Endothelial cell of umbilical vein (primary cell): ENCODE data around the gene ZDHHC14. TPM values are rescaled to one million over a fixed set of nuclear protein-coding genes. Genes with fewer than 3 reads are reported as not detected.

Source experiments
- BruUV-seq: library from RNA; stranded (reverse); fragments of 400-500 nt; replicated peaks from 2 replicates; lab custom pipeline; 2021; lab: Mats Ljungman, UMichigan
- CTCF ChIA-PET: fragments of 300-600, 350-600 bp; sonication (Branson Sonifier 250); formaldehyde crosslinking; loops from one replicate; lab custom pipeline; 2021; ENCODE audit warnings: antibody characterized with exemption, inconsistent platforms; lab: Charles Lee
- POLR2A ChIA-PET: fragments of 300-600, 350-600 bp; sonication (Branson Sonifier 250); formaldehyde crosslinking; loops from one replicate; lab custom pipeline; 2021; ENCODE audit warnings: antibody characterized with exemption, inconsistent platforms; lab: Charles Lee
- DNase-seq: peaks from one replicate; pipeline ENCODE4 v3.0.0-alpha.2; 2011; ENCODE audit warnings: low read depth, low spot score
- FAIRE-seq: peaks from 2 replicates; lab custom pipeline; 2011; peaks lifted over from hg19 to GRCh38; lab: Jason Lieb, UNC
- H2AFZ ChIP-seq: 2 replicates; pipeline ENCODE4 v1.6.0; 2012; ENCODE audit warnings: low read depth, low read length, control low read depth, inconsistent platforms
- H3K27ac ChIP-seq: 2 replicates; pipeline ENCODE4 v1.5.1; 2011; ENCODE audit warnings: low read depth, mild to moderate bottlenecking, control low read depth, low read length, moderate library complexity; ENCODE audit not compliant: insufficient read depth
- H3K27me3 ChIP-seq, 2 experiments: 2 replicates each; pipeline versions ENCODE4 v1.6.0 to v1.6.1; 2011; ENCODE audit warnings: low read length in 2 of 2, mixed read lengths in 1 of 2; ENCODE audit not compliant: control insufficient read depth in 2 of 2, insufficient read depth in 2 of 2
- H3K36me3 ChIP-seq, 2 experiments: 2 replicates in 1 of 2; 3 replicates in 1 of 2; pipeline ENCODE4 v1.5.1; 2011; ENCODE audit warnings: low read length in 2 of 2, mild to moderate bottlenecking in 1 of 2, moderate library complexity in 1 of 2; ENCODE audit not compliant: control insufficient read depth in 2 of 2, insufficient read depth in 2 of 2; ENCODE audit errors: extremely low read depth in 1 of 2
- H3K4me1 ChIP-seq: 3 replicates; pipeline ENCODE4 v1.5.1; 2011; ENCODE audit warnings: mild to moderate bottlenecking, low read length; ENCODE audit not compliant: control insufficient read depth, insufficient read depth; ENCODE audit errors: extremely low read depth
- H3K4me2 ChIP-seq: 2 replicates; pipeline ENCODE4 v1.6.1; 2011; ENCODE audit warnings: low read length, control low read depth, mixed read lengths; ENCODE audit not compliant: insufficient read depth
- H3K4me3 ChIP-seq, 3 experiments: fragments of 200-600 bp in 1 of 3; sonication (generic), shearing (Covaris generic) in 1 of 3; replicated peaks in 1 of 3; 2 replicates each; pipeline ENCODE4 v1.5.1; 2011 to 2016; ENCODE audit warnings: control low read depth in 3 of 3, low read length in 3 of 3, mild to moderate bottlenecking in 2 of 3, inconsistent platforms in 1 of 3, low read depth in 1 of 3, moderate library complexity in 1 of 3; ENCODE audit not compliant: insufficient read depth in 1 of 3
- H3K79me2 ChIP-seq: 2 replicates; pipeline ENCODE4 v1.6.0; 2012; ENCODE audit warnings: low read length, inconsistent platforms; ENCODE audit not compliant: control insufficient read depth, insufficient read depth
- H3K9ac ChIP-seq: replicated peaks from 2 replicates; pipeline ENCODE3; 2011; ENCODE audit warnings: low read length, control low read depth; ENCODE audit not compliant: insufficient read depth; ENCODE audit errors: extremely low read depth
- H3K9me1 ChIP-seq: replicated peaks from 3 replicates; pipeline ENCODE4 v1.6.0; 2011; ENCODE audit warnings: mild to moderate bottlenecking, low read length; ENCODE audit not compliant: control insufficient read depth, insufficient read depth; ENCODE audit errors: extremely low read depth
- H3K9me3 ChIP-seq: replicated peaks from 2 replicates; pipeline ENCODE4 v1.5.1; 2012; ENCODE audit warnings: low read length, inconsistent platforms; ENCODE audit not compliant: control insufficient read depth, insufficient read depth
- H4K20me1 ChIP-seq: replicated peaks from 2 replicates; pipeline ENCODE3; 2011; ENCODE audit warnings: mild to moderate bottlenecking, low read length; ENCODE audit not compliant: control insufficient read depth, insufficient read depth; ENCODE audit errors: extremely low read depth
- CTCF ChIP-seq, 2 donors: IDR thresholded peaks; 1 replicate in 1 of 2; 2 replicates in 1 of 2; pipeline ENCODE4 v1.5.1; 2011; ENCODE audit warnings: low read length in 2 of 2, mild to moderate bottlenecking in 2 of 2, moderate library complexity in 2 of 2, control low read depth in 1 of 2, inconsistent platforms in 1 of 2, low read depth in 1 of 2; ENCODE audit not compliant: insufficient read depth in 1 of 2; ENCODE audit errors: extremely low read depth in 1 of 2
- EZH2 ChIP-seq: IDR thresholded peaks from 2 replicates; pipeline ENCODE4 v1.6.1; 2012; ENCODE audit warnings: borderline replicate concordance, low read depth, mild to moderate bottlenecking, moderate library complexity, low read length, inconsistent platforms; ENCODE audit not compliant: severe bottlenecking
- FOS ChIP-seq: IDR thresholded peaks from 2 replicates; pipeline ENCODE4 v1.6.1; 2011; ENCODE audit warnings: mild to moderate bottlenecking, low read length, moderate library complexity, borderline replicate concordance; ENCODE audit not compliant: insufficient read depth
- GATA2 ChIP-seq: IDR thresholded peaks from 2 replicates; pipeline ENCODE4 v1.7.0; 2011; ENCODE audit warnings: low read depth, mild to moderate bottlenecking, moderate library complexity, mixed read lengths, low read length; ENCODE audit not compliant: insufficient read length, insufficient read depth
- JUN ChIP-seq: IDR thresholded peaks from 2 replicates; pipeline ENCODE4 v1.6.1; 2011; ENCODE audit warnings: borderline replicate concordance, low read depth; ENCODE audit not compliant: insufficient read length, insufficient read depth
- MAX ChIP-seq: IDR thresholded peaks from 2 replicates; pipeline ENCODE4 v1.6.1; 2011; ENCODE audit not compliant: insufficient read depth, insufficient read length
- MYC ChIP-seq: IDR thresholded peaks from one replicate; pipeline ENCODE4 v1.6.1; 2011; ENCODE audit warnings: mild to moderate bottlenecking, low read depth, low read length
- POLR2A ChIP-seq: IDR thresholded peaks from 2 replicates; pipeline ENCODE4 v1.6.1; 2012; ENCODE audit warnings: low read depth, mild to moderate bottlenecking, control low read depth, low read length
- POLR2AphosphoS5 ChIP-seq: IDR thresholded peaks from 2 replicates; pipeline ENCODE4 v1.6.1; 2012; ENCODE audit warnings: low read depth, mild to moderate bottlenecking, control low read depth, low read length, moderate library complexity; ENCODE audit not compliant: insufficient read depth
- dilution Hi-C: fragments of 300-500 bp; cut with MboI; formaldehyde crosslinking; loops from one replicate; pipeline ENCODE4 v1.15.0; 2019; ENCODE audit warnings: low sequenced_read_pairs; ENCODE audit not compliant: extremely low pct_ligation_motif_present
- intact Hi-C: fragments of 100-400 bp; cut with micrococcal nuclease; formaldehyde crosslinking; loops from one replicate; pipeline ENCODE4 v1.10.0; 2022
- polyA plus RNA-seq, 4 experiments: library from polyadenylated mRNA; depleted of rRNA in 3 of 4; stranded (reverse) in 3 of 4; unstranded in 1 of 4; fragments of >200 nt; gene quantifications; 2 replicates each; pipeline versions ENCODE4 v1.2.1 to v1.2.3, GENCODE V29; 2011 to 2012; ENCODE audit warnings: missing spikeins in 1 of 4
- total RNA-seq: library from RNA; stranded (reverse); gene quantifications from 2 replicates; pipeline ENCODE4 v1.2.3, GENCODE V29; 2021

ZDHHC14 gene
- total and polyA plus RNA-seq, 2 donors (not counting 3 experiments of a cell fraction or from before 2014, with no cell fraction given), result 23.0 to 25.6 TPM

- TF ChIP-seq MAX (no peak), POLR2AphosphoS5 (no peak), JUN (no peak), EZH2 (no peak), FOS (no peak), GATA2 (no peak), MYC (no peak), CTCF (IDR thresholded peaks at IDR 0.05; ENCODE audit: extremely low read depth in 1 of 2, insufficient read depth in 1 of 2, low read depth in 1 of 2, low read length in 2 of 2) (no peak), POLR2A (no peak)
- BruUV-seq, result no TSS peak
- Histone ChIP-seq H3K36me3 (no peaks in the 10 kb centered on the region), H3K9ac (no peak overlapping the region), H3K4me2 (no peak overlapping the region), H3K9me3 (no peaks in the 10 kb centered on the region), H3K4me3 (no peak overlapping the region), H3K4me1 (peaks cover 16% of the 10 kb centered on the region), H3K9me1 (no peaks in the 10 kb centered on the region), H3K79me2 (no peaks in the 10 kb centered on the region), H3K27ac (no peak overlapping the region), H4K20me1 (no peaks in the 10 kb centered on the region), H3K27me3 (no peaks in the 10 kb centered on the region), H2AFZ (no peak overlapping the region)
- DNase-seq, result no peak
- FAIRE-seq, result no peak
- CTCF ChIA-PET, result interaction anchor here (1.3 kb wide), 1 partner anchor 9 kb away, joined by 5 read pairs; no protein-coding TSS in a partner anchor
- intact Hi-C loops, result no loop called here
- POLR2A ChIA-PET, result no interaction called here
- dilution Hi-C loops, result no loop called here
These were observed 73.0 kb downstream of the ZDHHC14 start for GRCh38 chr6:157453978-157454377.
